IgD-negative memory B cell (primary cell): ENCODE data around the gene BRME1. TPM values are rescaled to one million over a fixed set of nuclear protein-coding genes. Genes with fewer than 3 reads are reported as not detected.

Experiments
- polyA plus RNA-seq: library from polyadenylated mRNA; unstranded; fragments of 300-500 nt; fragmentation: Illumina TruSeq; gene quantifications from one replicate; pipeline ENCODE4 v1.2.3, GENCODE V29; 2021

BRME1 gene
- polyA plus RNA-seq, 1 donor from 2014 or later: not detected

Other genes with a start within 250 kb of the BRME1 start
- gene MRI1, start 141.6 kb downstream of the BRME1 start, polyA plus RNA-seq: 17.6 TPM
- 208 TPM for gene C19orf53, start 131.7 kb downstream of the BRME1 start, polyA plus RNA-seq
- 1.2 TPM for gene ZSWIM4, start 110.7 kb downstream of the BRME1 start, polyA plus RNA-seq
- gene NANOS3, start 29.0 kb downstream of the BRME1 start, polyA plus RNA-seq: not detected
- 15.5 TPM for gene CC2D1A, start 84 bp upstream of the BRME1 start, polyA plus RNA-seq
- not detected for gene PODNL1, start 32.3 kb upstream of the BRME1 start, polyA plus RNA-seq
- 5.7 TPM for gene DCAF15, start 46.4 kb upstream of the BRME1 start, polyA plus RNA-seq
- gene RFX1, start 100.2 kb upstream of the BRME1 start, polyA plus RNA-seq: 3.7 TPM
- gene RLN3, start 122.0 kb upstream of the BRME1 start, polyA plus RNA-seq: 0.65 TPM
- 58.3 TPM for gene IL27RA, start 125.6 kb upstream of the BRME1 start, polyA plus RNA-seq
- gene PALM3, start 156.0 kb upstream of the BRME1 start, polyA plus RNA-seq: not detected
- 0.16 TPM for gene MISP3, start 166.7 kb upstream of the BRME1 start, polyA plus RNA-seq
- gene C19orf67, start 179.7 kb upstream of the BRME1 start, polyA plus RNA-seq: not detected
- 2.8 TPM for gene SAMD1, start 184.6 kb upstream of the BRME1 start, polyA plus RNA-seq
- gene PRKACA, start 211.6 kb upstream of the BRME1 start, polyA plus RNA-seq: 1.4 TPM
- gene ASF1B, start 230.5 kb upstream of the BRME1 start, polyA plus RNA-seq: 1.9 TPM